Measurements from ENCODE around the gene TTC13.

DNA sequence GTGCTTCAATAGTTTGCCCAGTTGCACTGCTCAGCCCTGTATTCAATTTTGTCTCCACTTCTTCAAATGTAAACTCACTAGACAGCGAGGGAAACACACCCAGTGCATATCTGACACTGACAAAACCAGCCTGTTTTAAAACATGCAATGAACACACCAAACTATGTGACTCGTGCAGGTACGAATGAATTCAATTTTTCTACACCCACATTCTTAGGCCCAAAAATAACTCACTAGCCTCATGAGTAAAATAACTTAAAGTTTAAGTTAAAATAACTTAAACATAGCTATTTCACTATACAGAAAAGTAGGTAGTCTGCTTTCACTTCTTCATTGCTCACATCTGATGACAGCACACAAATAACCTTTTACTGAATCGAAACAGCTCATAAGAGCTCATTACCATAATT is 21.1 kb downstream of the TTC13 start:
- TF ChIP-seq RAD21 (IDR thresholded peaks at IDR 0.05; ENCODE audit: insufficient read depth, low read depth, low read length), result no peak
- no peak for TF ChIP-seq CTCF (IDR thresholded peaks at IDR 0.05 in 2 of 3, conservative IDR thresholded peaks at IDR 0.05 in 1 of 3; ENCODE audit: control insufficient read depth in 2 of 3, extremely low read depth in 1 of 3, insufficient read depth in 1 of 3, low read depth in 3 of 3, low read length in 3 of 3)
- TF ChIP-seq HCFC1 (IDR thresholded peaks at IDR 0.05; ENCODE audit: low read length), result no peak

Measured in GM12878 (cell line).